ENCODE data around the gene HSD17B3. TPM values are rescaled to one million over a fixed set of nuclear protein-coding genes. Genes with fewer than 3 reads are reported as not detected.
A peak's percentile ranks its signal among the peaks of the same experiment; 100 is the strongest.
"Not testable (repeated sequence)": the region's sequence is repeated elsewhere in the genome, so short reads cannot be mapped to it uniquely, and the experiment has no call there.

The HSD17B3 gene
- polyA plus RNA-seq, 1 donor from 2014 or later: not detected

DNA sequence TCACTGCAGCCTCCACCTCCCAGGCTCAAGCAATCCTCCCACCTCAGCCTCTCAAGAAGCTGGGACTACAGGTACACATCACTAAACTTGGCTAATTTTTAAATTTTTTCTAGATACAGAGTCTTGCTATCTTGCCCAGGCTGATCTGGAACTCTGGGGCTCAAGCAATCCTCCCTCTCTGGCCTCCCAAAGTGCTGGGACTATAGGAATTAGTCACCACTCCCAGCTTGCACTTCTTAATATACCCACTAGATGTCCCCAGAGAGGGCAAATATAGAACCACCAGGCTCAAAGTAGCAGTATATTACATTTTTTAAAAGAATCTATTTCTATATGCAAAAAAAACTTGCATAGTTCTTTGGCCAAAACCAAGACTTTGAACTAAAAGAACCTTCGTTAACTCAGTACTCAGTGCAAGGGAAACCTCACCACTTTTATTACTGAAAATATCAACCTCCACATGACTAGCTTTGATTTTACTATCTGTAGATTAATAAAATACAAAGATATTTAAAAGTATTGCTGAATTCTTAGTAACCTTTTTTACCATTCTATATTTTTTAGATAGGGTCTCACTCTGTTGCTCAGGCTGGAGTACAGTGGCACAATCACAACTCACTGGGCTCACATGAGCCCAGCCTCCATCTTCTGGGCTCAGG is 25.8 kb upstream of the HSD17B3 start:
- Histone ChIP-seq H3K27ac (ENCODE audit: low read length) (no peak overlapping the region), H3K9me2 (ENCODE audit: insufficient read depth, low read length) (no peaks in the 10 kb centered on the region), H2AFZ (ENCODE audit: low read depth, low read length) (no peak overlapping the region), H3K36me3 (ENCODE audit: insufficient read depth, low read length) (no peaks in the 10 kb centered on the region), H3K9ac (ENCODE audit: low read length) (no peak overlapping the region), H3K9me3 (ENCODE audit: low read length) (no peaks in the 10 kb centered on the region), H3K4me2 (ENCODE audit: low read length) (no peak overlapping the region), H3K79me2 (replicated peaks; ENCODE audit: insufficient read depth, low read length) (no peaks in the 10 kb centered on the region), H3K4me3 (ENCODE audit: low read length) (no peak overlapping the region), H3K27me3 (ENCODE audit: insufficient read depth, low read depth, low read length) (no peaks in the 10 kb centered on the region), H4K20me1 (ENCODE audit: insufficient read depth) (no peaks in the 10 kb centered on the region), H3F3A (ENCODE audit: insufficient read depth, low read length, poor library complexity, severe bottlenecking) (no peaks in the 10 kb centered on the region)
- no peak for TF ChIP-seq TAF1 (IDR thresholded peaks at IDR 0.05; ENCODE audit: low read depth)
- TF ChIP-seq EP300 (conservative IDR thresholded peaks at IDR 0.05; ENCODE audit: poor library complexity, severe bottlenecking): no peak
- TF ChIP-seq, protein P1, sequence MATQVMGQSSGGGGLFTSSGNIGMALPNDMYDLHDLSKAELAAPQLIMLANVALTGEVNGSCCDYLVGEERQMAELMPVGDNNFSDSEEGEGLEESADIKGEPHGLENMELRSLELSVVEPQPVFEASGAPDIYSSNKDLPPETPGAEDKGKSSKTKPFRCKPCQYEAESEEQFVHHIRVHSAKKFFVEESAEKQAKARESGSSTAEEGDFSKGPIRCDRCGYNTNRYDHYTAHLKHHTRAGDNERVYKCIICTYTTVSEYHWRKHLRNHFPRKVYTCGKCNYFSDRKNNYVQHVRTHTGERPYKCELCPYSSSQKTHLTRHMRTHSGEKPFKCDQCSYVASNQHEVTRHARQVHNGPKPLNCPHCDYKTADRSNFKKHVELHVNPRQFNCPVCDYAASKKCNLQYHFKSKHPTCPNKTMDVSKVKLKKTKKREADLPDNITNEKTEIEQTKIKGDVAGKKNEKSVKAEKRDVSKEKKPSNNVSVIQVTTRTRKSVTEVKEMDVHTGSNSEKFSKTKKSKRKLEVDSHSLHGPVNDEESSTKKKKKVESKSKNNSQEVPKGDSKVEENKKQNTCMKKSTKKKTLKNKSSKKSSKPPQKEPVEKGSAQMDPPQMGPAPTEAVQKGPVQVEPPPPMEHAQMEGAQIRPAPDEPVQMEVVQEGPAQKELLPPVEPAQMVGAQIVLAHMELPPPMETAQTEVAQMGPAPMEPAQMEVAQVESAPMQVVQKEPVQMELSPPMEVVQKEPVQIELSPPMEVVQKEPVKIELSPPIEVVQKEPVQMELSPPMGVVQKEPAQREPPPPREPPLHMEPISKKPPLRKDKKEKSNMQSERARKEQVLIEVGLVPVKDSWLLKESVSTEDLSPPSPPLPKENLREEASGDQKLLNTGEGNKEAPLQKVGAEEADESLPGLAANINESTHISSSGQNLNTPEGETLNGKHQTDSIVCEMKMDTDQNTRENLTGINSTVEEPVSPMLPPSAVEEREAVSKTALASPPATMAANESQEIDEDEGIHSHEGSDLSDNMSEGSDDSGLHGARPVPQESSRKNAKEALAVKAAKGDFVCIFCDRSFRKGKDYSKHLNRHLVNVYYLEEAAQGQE (IDR thresholded peaks at IDR 0.05; ENCODE audit: borderline replicate concordance): no peak
- TF ChIP-seq, protein P2, sequence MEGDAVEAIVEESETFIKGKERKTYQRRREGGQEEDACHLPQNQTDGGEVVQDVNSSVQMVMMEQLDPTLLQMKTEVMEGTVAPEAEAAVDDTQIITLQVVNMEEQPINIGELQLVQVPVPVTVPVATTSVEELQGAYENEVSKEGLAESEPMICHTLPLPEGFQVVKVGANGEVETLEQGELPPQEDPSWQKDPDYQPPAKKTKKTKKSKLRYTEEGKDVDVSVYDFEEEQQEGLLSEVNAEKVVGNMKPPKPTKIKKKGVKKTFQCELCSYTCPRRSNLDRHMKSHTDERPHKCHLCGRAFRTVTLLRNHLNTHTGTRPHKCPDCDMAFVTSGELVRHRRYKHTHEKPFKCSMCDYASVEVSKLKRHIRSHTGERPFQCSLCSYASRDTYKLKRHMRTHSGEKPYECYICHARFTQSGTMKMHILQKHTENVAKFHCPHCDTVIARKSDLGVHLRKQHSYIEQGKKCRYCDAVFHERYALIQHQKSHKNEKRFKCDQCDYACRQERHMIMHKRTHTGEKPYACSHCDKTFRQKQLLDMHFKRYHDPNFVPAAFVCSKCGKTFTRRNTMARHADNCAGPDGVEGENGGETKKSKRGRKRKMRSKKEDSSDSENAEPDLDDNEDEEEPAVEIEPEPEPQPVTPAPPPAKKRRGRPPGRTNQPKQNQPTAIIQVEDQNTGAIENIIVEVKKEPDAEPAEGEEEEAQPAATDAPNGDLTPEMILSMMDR (IDR thresholded peaks at IDR 0.05; ENCODE audit: poor library complexity, severe bottlenecking): peak; percentile 79
- TF ChIP-seq RAD21 (conservative IDR thresholded peaks at IDR 0.05): peak; percentile 75
- TF ChIP-seq EZH2 (IDR thresholded peaks at IDR 0.05; ENCODE audit: borderline replicate concordance, insufficient read depth, low read length, poor library complexity, severe bottlenecking): no peak
- peak; percentile 82 for TF ChIP-seq SMC3 (conservative IDR thresholded peaks at IDR 0.05; ENCODE audit: poor library complexity)
- TF ChIP-seq MXI1 (conservative IDR thresholded peaks at IDR 0.05; ENCODE audit: poor library complexity, severe bottlenecking): no peak

DNA sequence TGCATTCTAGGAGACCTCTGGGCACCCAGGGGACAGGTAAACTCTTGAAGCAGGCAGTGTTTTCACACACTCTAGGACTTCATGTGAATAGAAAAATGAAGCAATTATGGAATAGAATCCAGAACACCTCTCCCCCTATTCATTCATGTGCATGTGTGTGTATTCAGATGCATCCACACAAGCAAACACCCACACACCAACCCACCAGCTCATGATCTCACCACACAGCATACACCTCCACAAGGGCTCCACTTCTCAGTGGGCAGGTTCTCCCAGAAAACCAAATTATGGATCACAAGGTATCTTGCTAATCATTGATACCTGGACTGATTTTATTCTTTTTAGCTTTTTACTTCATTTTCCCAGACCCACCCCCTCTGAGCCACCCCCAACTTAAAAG is 21.2 kb upstream of the HSD17B3 start:
- H3K36me3 ChIP-seq (ENCODE audit: insufficient read depth, low read length): no peaks in the 10 kb centered on the region
- no peak overlapping the region for H3K27ac ChIP-seq (ENCODE audit: low read length)
- H3K4me2 ChIP-seq (ENCODE audit: low read length): no peak overlapping the region
- TF ChIP-seq, protein P1 (IDR thresholded peaks at IDR 0.05; ENCODE audit: borderline replicate concordance): no peak
- no peak for TF ChIP-seq SMC3 (conservative IDR thresholded peaks at IDR 0.05; ENCODE audit: poor library complexity)
- TF ChIP-seq RAD21 (conservative IDR thresholded peaks at IDR 0.05): no peak
- TF ChIP-seq, protein P2 (IDR thresholded peaks at IDR 0.05; ENCODE audit: poor library complexity, severe bottlenecking): no peak
- no peak for TF ChIP-seq TAF1 (IDR thresholded peaks at IDR 0.05; ENCODE audit: low read depth)
- no peak for TF ChIP-seq EZH2 (IDR thresholded peaks at IDR 0.05; ENCODE audit: borderline replicate concordance, insufficient read depth, low read length, poor library complexity, severe bottlenecking)
- no peak for TF ChIP-seq MXI1 (conservative IDR thresholded peaks at IDR 0.05; ENCODE audit: poor library complexity, severe bottlenecking)
- TF ChIP-seq EP300 (conservative IDR thresholded peaks at IDR 0.05; ENCODE audit: poor library complexity, severe bottlenecking): no peak
- no peak for TF ChIP-seq POLR2AphosphoS5 (IDR thresholded peaks at IDR 0.05)
- H3K27me3 ChIP-seq (ENCODE audit: insufficient read depth, low read depth, low read length): no peaks in the 10 kb centered on the region
- H3K4me3 ChIP-seq (ENCODE audit: low read length): no peak overlapping the region
- no peaks in the 10 kb centered on the region for H3K9me3 ChIP-seq (ENCODE audit: low read length)
- no peak overlapping the region for H3K9ac ChIP-seq (ENCODE audit: low read length)
- H4K20me1 ChIP-seq (ENCODE audit: insufficient read depth): no peaks in the 10 kb centered on the region
- no peaks in the 10 kb centered on the region for H3K9me2 ChIP-seq (ENCODE audit: insufficient read depth, low read length)
- H2AFZ ChIP-seq (ENCODE audit: low read depth, low read length): no peak overlapping the region
- H3F3A ChIP-seq (ENCODE audit: insufficient read depth, low read length, poor library complexity, severe bottlenecking): no peaks in the 10 kb centered on the region
- no peaks in the 10 kb centered on the region for H3K79me2 ChIP-seq (replicated peaks; ENCODE audit: insufficient read depth, low read length)

DNA sequence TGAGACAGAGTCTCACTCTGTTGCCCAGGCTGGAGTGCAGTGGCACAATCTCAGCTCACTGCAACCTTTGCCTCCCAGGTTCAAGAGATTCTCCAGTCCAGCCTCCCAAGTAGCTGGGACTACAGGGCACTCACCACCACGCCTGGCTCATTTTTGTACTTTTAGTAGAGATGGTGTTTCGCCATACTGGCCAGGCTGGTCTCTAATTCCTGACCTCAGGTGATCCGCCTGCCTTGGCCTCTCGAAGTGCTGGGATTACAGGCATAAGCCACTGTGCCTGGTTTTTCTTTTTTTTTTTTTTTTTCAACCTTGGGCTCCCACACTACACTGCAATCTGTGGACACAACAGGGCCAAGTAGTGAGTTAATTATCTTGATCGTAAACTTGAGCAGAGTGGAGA is 20.8 kb upstream of the HSD17B3 start:
- not testable (repeated sequence) for H4K20me1 ChIP-seq (ENCODE audit: insufficient read depth); H2AFZ ChIP-seq (ENCODE audit: low read depth, low read length); H3K27me3 ChIP-seq (ENCODE audit: insufficient read depth, low read depth, low read length); H3K27ac ChIP-seq (ENCODE audit: low read length); H3K36me3 ChIP-seq (ENCODE audit: insufficient read depth, low read length); H3F3A ChIP-seq (ENCODE audit: insufficient read depth, low read length, poor library complexity, severe bottlenecking); H3K79me2 ChIP-seq (replicated peaks; ENCODE audit: insufficient read depth, low read length); H3K9me3 ChIP-seq (ENCODE audit: low read length); H3K4me2 ChIP-seq (ENCODE audit: low read length); H3K4me3 ChIP-seq (ENCODE audit: low read length); H3K9me2 ChIP-seq (ENCODE audit: insufficient read depth, low read length); H3K9ac ChIP-seq (ENCODE audit: low read length)
